Left ventricle myocardium inferior (tissue), 1 donor: ENCODE measurements around the gene PRC1. TPM values are rescaled to one million over a fixed set of nuclear protein-coding genes. Genes with fewer than 3 reads are reported as not detected.

ENCODE experiments used
- DNase-seq: peaks from one replicate; pipeline ENCODE4 v3.0.0-alpha.2; 2020
- H3K27ac ChIP-seq: fragments of 200-600 bp; replicated peaks from 2 replicates; pipeline ENCODE4 v1.8.0; 2021
- H3K27me3 ChIP-seq: fragments of 200-600 bp; 2 replicates; pipeline ENCODE4 v1.8.0; 2021; ENCODE audit warnings: low read depth
- H3K36me3 ChIP-seq: fragments of 200-600 bp; 2 replicates; pipeline ENCODE4 v1.8.0; 2021
- H3K4me1 ChIP-seq: fragments of 200-600 bp; 2 replicates; pipeline ENCODE4 v1.8.0; 2021
- H3K4me3 ChIP-seq: fragments of 200-600 bp; 2 replicates; pipeline ENCODE4 v1.8.0; 2021; ENCODE audit warnings: mild to moderate bottlenecking, moderate library complexity
- H3K9me3 ChIP-seq: fragments of 200-600 bp; replicated peaks from 2 replicates; pipeline ENCODE4 v1.8.0; 2021
- CTCF ChIP-seq: fragments of 200-600 bp; IDR thresholded peaks from 2 replicates; pipeline ENCODE4 v1.8.0; 2021; ENCODE audit warnings: antibody characterized with exemption, mild to moderate bottlenecking, borderline replicate concordance
- intact Hi-C: fragments of 100-400 bp; cut with micrococcal nuclease; formaldehyde crosslinking; loops from one replicate; pipeline ENCODE4 v1.11.0; 2022
- total RNA-seq: library from RNA; stranded (reverse); fragmentation: NEBNext Ultra II Directional; extraction: Animal tissue kit (Norgen Biotek cat#: 25700); gene quantifications from one replicate; pipeline ENCODE4 v1.2.1, GENCODE V29; 2021
- donor health status: DM: no; HTN: yes; CAD: no; lungs with severe emphysema.

The PRC1 gene
- total RNA-seq, 1 donor from 2014 or later: 3.4 TPM

DNA sequence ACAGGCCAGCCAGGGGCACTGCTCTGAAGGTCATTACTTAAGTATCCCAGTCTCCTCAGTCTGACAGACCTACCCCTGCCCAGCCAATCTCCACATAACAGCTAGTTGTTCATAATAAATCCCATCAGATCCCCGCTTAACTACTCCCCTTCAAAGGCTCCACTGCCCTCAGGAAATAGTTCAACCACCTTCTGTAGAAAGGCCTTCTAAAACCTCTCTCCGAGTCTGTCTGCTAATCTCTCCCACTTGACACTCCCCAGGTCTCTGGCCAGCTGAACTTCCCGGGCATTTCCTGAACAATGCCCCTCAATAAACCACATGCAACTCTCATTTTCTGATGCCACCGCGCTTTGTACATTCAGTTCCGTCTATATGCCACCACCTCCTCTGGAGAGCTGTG is 6.0 kb downstream of the PRC1 start:
- no peaks in the 10 kb centered on the region for H3K36me3 ChIP-seq
- no peaks in the 10 kb centered on the region for H3K9me3 ChIP-seq
- intact Hi-C loops: no loop called here

DNA sequence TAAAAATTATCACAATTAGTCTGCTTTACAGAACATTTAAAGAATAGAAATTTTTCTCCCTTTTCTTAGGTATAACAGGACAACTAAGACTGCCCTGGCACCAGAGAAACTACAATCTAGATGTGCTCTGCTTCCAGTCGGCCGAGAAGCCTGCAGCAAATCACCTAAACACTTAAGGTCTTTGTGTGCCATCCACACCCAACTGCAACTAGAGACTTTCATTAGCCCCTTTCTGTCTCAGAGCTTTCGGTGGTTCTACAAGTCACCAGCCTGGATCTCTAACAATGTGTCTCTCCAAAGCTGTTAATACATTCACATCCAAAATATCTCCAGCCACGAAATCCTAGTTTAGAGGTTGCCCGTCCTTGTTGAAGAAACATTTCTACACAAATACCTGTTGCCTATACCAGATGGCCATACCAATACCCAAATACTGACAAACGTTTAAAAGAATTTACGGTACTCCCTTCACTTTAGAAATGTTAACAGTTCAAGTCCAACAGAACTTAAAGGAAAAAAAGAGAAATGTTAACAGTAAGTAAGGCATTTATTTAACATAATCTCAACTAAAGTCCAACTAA is 6.7 kb downstream of the PRC1 start:
- Histone ChIP-seq H3K4me1 (no peaks in the 10 kb centered on the region), H3K27me3 (no peaks in the 10 kb centered on the region), H3K36me3 (no peaks in the 10 kb centered on the region), H3K4me3 (no peak overlapping the region), H3K27ac (no peak overlapping the region), H3K9me3 (no peaks in the 10 kb centered on the region)
- TF ChIP-seq CTCF: no peak
- no peak for DNase-seq
- intact Hi-C loops: no loop called here

More for the DNA sequence above, 6.0 kb downstream of the PRC1 start:
- peaks cover 2% of the 10 kb centered on the region for H3K4me1 ChIP-seq
- no peak overlapping the region for H3K4me3 ChIP-seq
- TF ChIP-seq CTCF: no peak
- H3K27ac ChIP-seq: no peak overlapping the region
- no peaks in the 10 kb centered on the region for H3K27me3 ChIP-seq
- DNase-seq: no peak

DNA sequence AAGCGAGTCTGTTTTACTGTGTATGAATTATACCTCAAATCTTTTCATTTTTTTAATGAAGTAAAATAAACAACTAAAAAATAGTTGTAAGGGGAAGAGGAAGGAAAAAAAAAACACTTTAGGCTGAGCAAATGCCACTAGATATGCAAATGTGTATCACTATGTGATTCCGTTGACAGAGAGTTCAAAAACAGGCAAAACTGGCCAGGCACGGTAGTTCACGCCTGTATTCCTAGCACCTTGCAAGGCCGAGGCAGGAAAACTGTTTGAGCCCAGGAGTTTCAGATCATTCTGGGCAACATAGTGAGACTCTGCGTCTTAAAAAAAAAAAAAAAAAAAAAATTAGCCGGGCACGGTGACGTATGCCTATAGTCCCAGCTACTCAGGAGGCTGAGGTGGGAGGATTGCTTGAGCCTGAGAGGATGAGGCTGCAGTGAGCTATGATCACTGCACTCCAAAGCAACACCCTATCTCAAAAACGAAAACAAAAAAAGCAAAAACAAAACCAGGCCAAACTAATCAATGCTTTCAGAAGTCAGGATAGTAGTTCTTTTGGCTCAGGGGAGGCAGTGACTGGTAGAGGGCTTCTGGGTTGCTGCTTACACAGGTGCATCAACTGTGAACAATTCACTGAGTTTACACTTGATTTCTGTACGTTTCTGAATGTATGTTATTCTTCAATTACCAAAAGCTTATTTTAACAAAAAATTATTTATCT is 7.4 kb downstream of the PRC1 start:
- intact Hi-C loops: no loop called here
- TF ChIP-seq CTCF: no peak
- no peak for DNase-seq
- no peaks in the 10 kb centered on the region for H3K4me1 ChIP-seq
- H3K27me3 ChIP-seq: no peaks in the 10 kb centered on the region
- no peaks in the 10 kb centered on the region for H3K36me3 ChIP-seq
- H3K4me3 ChIP-seq: no peak overlapping the region
- no peak overlapping the region for H3K27ac ChIP-seq
- H3K9me3 ChIP-seq: no peaks in the 10 kb centered on the region

GRCh38 chr15:90982135-90982534 is 12.2 kb downstream of the PRC1 start:
- H3K27me3 ChIP-seq: no peaks in the 10 kb centered on the region
- H3K36me3 ChIP-seq: peaks cover 4% of the 10 kb centered on the region
- H3K4me1 ChIP-seq: no peaks in the 10 kb centered on the region
- no peak overlapping the region for H3K27ac ChIP-seq
- no peak overlapping the region for H3K4me3 ChIP-seq
- intact Hi-C loops: no loop called here
- H3K9me3 ChIP-seq: no peaks in the 10 kb centered on the region
- no peak for DNase-seq
- TF ChIP-seq CTCF: no peak

DNA sequence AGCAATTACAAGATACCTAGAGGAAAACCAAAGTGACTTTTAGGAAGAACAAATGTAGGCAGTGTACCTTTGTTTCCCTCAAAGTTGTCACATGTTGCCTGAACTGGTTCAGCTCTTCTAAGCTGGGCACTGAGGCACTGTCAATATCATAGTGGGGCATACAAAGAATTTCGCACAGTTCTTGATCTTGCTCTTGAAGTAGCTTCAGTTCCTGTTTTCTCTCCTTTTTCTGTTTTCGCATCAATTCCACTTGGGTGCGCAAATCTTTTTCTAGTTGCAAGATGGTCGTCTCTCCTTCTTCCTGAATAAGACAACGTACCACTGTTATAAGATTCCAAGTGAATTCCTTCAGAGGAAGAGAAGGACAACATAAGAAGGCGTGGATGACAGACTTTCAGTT is 12.7 kb downstream of the PRC1 start:
- Histone ChIP-seq H3K9me3 (no peaks in the 10 kb centered on the region), H3K27ac (no peak overlapping the region), H3K27me3 (no peaks in the 10 kb centered on the region), H3K4me1 (no peaks in the 10 kb centered on the region), H3K36me3 (peaks cover 4% of the 10 kb centered on the region), H3K4me3 (no peak overlapping the region)
- no peak for DNase-seq
- no peak for TF ChIP-seq CTCF
- intact Hi-C loops: no loop called here
